Endothelial cell of coronary artery (primary cell): ENCODE measurements around the gene LILRB4. TPM values are rescaled to one million over a fixed set of nuclear protein-coding genes. Genes with fewer than 3 reads are reported as not detected.

Experiments used
- total RNA-seq: library from RNA; depleted of rRNA; stranded (reverse); fragments of >200 nt; gene quantifications from 2 replicates; pipeline ENCODE4 v1.2.3, GENCODE V29; 2014

LILRB4 gene
- not detected in 2 replicates for total RNA-seq

GRCh38 chr19:54662730-54663129 lies at the start of gene LILRB4:
Gene LILRB4 (plus strand): TSS chr19:54662985. CDS start chr19:54663034, 49 bp downstream.

DNA sequence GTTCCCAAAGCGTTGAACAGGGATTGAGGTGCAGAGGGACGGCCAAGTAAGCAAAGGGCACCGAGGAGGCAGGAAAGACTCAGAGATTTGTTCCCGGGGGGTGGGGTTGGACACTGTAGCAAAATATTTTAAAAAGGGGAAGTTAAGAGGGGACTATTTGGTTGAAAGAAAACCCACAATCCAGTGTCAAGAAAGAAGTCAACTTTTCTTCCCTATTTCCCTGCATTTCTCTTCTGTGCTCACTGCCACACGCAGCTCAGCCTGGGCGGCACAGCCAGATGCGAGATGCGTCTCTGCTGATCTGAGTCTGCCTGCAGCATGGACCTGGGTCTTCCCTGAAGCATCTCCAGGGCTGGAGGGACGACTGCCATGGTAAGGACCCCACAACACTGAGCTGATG lies 32.5 kb upstream of the LILRB4 start, which contains the start of gene LILRB1:
Gene LILRB1 (plus strand): TSS at position 223 of the 400 bp plus-strand sequence. CDS start 590 bp downstream, outside the sequence.

Other genes starting within 250 kb of the LILRB4 start
- not detected in 2 replicates for gene TTYH1, start 247.5 kb upstream of the LILRB4 start, total RNA-seq
- 27.5 and 42.7 TPM in 2 replicates for gene LENG8, start 213.8 kb upstream of the LILRB4 start, total RNA-seq
- 4.0 and 9.8 TPM in 2 replicates for gene LENG9, start 199.2 kb upstream of the LILRB4 start, total RNA-seq
- 34.8 and 39.1 TPM in 2 replicates for gene CDC42EP5, start 189.7 kb upstream of the LILRB4 start, total RNA-seq
- not detected in 2 replicates for gene LAIR2, start 160.2 kb upstream of the LILRB4 start, total RNA-seq
- not detected in 2 replicates for gene LILRA2, start 89.2 kb upstream of the LILRB4 start, total RNA-seq
- gene LILRA1, start 69.4 kb upstream of the LILRB4 start, total RNA-seq: not detected in 2 replicates
- not detected in 2 replicates for gene LILRB1, start 32.5 kb upstream of the LILRB4 start, total RNA-seq
- not detected in 2 replicates for gene KIR3DL3, start 61.5 kb downstream of the LILRB4 start, total RNA-seq
- not detected in 2 replicates for gene KIR2DL3, start 75.5 kb downstream of the LILRB4 start, total RNA-seq
- not detected in 2 replicates for gene KIR2DL1, start 106.8 kb downstream of the LILRB4 start, total RNA-seq
- gene KIR2DL4, start 140.6 kb downstream of the LILRB4 start, total RNA-seq: not detected in 2 replicates
- not detected in 2 replicates for gene KIR3DL1, start 153.5 kb downstream of the LILRB4 start, total RNA-seq
- not detected in 2 replicates for gene KIR2DS4, start 169.7 kb downstream of the LILRB4 start, total RNA-seq
- not detected in 2 replicates for gene KIR3DL2, start 187.5 kb downstream of the LILRB4 start, total RNA-seq
- gene FCAR, start 211.2 kb downstream of the LILRB4 start, total RNA-seq: not detected in 2 replicates
- not detected in 2 replicates for gene NCR1, start 243.2 kb downstream of the LILRB4 start, total RNA-seq